SK-N-SH treated with all-trans-retinoic acid at 6 μM for 48 hours (cell line): ENCODE results near the gene TACC3.

Experiments used
- ARNTL ChIP-seq: fragments of 450-650 bp; formaldehyde crosslinking; IDR thresholded peaks from 2 replicates; pipeline ENCODE4 v1.5.0; 2020; ENCODE audit warnings: low read depth, mild to moderate bottlenecking, moderate library complexity, borderline replicate concordance
- BACH2 ChIP-seq: fragments of 250-450 bp; sonication (Bioruptor Pico); IDR thresholded peaks from 2 replicates; pipeline ENCODE4 v1.9.0; 2021; ENCODE audit warnings: mild to moderate bottlenecking, borderline replicate concordance
- CSDC2 ChIP-seq: fragments of 250-450 bp; sonication (Bioruptor Pico); IDR thresholded peaks from 2 replicates; pipeline ENCODE4 v1.5.0; 2020; ENCODE audit warnings: mild to moderate bottlenecking, moderate library complexity
- CSRNP3 ChIP-seq: fragments of 250-450 bp; sonication (Bioruptor Pico); IDR thresholded peaks from 2 replicates; pipeline ENCODE4 v1.5.1; 2021; ENCODE audit warnings: mild to moderate bottlenecking, moderate library complexity
- ESRRG ChIP-seq: fragments of 250-450 bp; sonication (Bioruptor Pico); IDR thresholded peaks from 2 replicates; pipeline ENCODE4 v1.6.1; 2021; ENCODE audit warnings: mild to moderate bottlenecking
- PATZ1 ChIP-seq: fragments of 250-450 bp; sonication (Bioruptor Pico); IDR thresholded peaks from 2 replicates; pipeline ENCODE4 v1.8.0; 2020; ENCODE audit warnings: mild to moderate bottlenecking, moderate library complexity, borderline replicate concordance
- POU6F1 ChIP-seq: fragments of 250-450 bp; sonication (Bioruptor Pico); IDR thresholded peaks from 2 replicates; pipeline ENCODE4 v1.8.0; 2021; ENCODE audit warnings: low read depth, mild to moderate bottlenecking, moderate library complexity, borderline replicate concordance
- RARB ChIP-seq: fragments of 250-450 bp; sonication (Bioruptor Pico); IDR thresholded peaks from 2 replicates; pipeline ENCODE4 v1.8.0; 2021; ENCODE audit warnings: mild to moderate bottlenecking, moderate library complexity

DNA sequence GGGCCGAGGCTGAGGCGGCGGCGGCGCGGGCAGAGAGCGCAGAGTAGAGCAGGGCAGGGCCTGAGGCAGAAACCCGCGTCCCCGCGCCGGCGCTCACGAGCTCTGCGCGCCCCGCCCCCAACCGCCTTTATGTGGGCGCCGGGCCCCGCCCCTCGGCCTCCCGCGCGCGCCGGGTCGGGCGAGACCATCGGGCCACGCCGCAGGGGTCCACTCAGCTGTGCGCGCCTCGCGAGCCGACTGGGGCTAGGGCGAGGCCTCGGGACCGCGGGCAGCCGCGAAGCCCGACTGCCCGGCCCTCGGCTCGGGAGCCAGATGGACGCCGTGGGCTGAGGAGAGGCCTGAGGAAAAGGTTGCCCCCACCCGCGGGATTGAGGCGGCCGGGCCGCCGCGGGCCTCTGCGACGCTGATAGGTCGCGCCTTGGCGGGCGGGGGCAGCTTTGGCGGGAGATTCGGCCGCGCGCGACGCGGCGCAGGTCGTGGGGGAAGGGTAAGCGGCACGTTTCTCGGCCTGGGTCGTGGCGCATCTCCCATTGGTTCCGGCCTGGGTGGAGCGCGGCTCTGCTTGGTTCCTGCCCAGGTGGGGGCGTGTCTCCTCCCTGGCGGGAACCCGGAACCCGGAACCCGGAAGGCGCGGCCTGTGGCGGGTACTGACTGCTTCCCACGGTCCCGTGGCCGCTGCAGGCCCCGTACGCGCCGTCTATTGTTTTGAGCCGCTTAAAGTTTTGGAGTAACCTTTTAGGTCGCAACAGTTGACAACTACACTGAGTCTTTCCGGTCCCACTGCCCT, 8.9 kb upstream of the TACC3 start, which contains the start of gene SLBP:
- no peak for TF ChIP-seq CSRNP3
- no peak for TF ChIP-seq ARNTL (CRISPR knock-in tag)
- TF ChIP-seq CSDC2 (CRISPR knock-in tag), result no peak
- no peak for TF ChIP-seq RARB
- TF ChIP-seq PATZ1, result no peak
- no peak for TF ChIP-seq POU6F1 (CRISPR knock-in tag)
- no peak for TF ChIP-seq BACH2 (CRISPR knock-in tag)
- no peak for TF ChIP-seq ESRRG
